BE2C (cell line): ENCODE measurements around the gene ROPN1. TPM values are rescaled to one million over a fixed set of nuclear protein-coding genes. Genes with fewer than 3 reads are reported as not detected.
"Not testable (repeated sequence)": the region's sequence is repeated elsewhere in the genome, so short reads cannot be mapped to it uniquely, and the experiment has no call there.

Experiments
- DNase-seq: peaks from one replicate; pipeline ENCODE4 v3.0.0-alpha.2; 2020
- H3K27me3 ChIP-seq: fragments of 250-450 bp; sonication (Bioruptor Pico); 2 replicates; pipeline ENCODE4 v1.5.1; 2020; ENCODE audit warnings: mild to moderate bottlenecking
- H3K36me3 ChIP-seq: fragments of 250-450 bp; sonication (Bioruptor Pico); 2 replicates; pipeline ENCODE4 v1.5.1; 2020; ENCODE audit warnings: mild to moderate bottlenecking
- H3K4me1 ChIP-seq: fragments of 250-450 bp; sonication (Bioruptor Pico); 2 replicates; pipeline ENCODE4 v1.5.1; 2020
- H3K4me3 ChIP-seq: 2 replicates; pipeline ENCODE4 v1.5.1; 2011; ENCODE audit warnings: low read depth, low read length
- H3K9me3 ChIP-seq: fragments of 250-450 bp; sonication (Bioruptor Pico); 2 replicates; pipeline ENCODE4 v1.5.1; 2020
- CTCF ChIP-seq: IDR thresholded peaks from 2 replicates; pipeline ENCODE4 v1.5.1; 2012; ENCODE audit warnings: mild to moderate bottlenecking, low read depth, low read length
- polyA plus RNA-seq: library from polyadenylated mRNA; unstranded; fragments of >200 nt; gene quantifications from one replicate; pipeline ENCODE4 v1.2.1, GENCODE V29; 2012; ENCODE audit warnings: low read depth, missing spikeins; ENCODE audit not compliant: insufficient read length, insufficient read depth

ROPN1 gene
- not detected for polyA plus RNA-seq

GRCh38 chr3:123991730-123992588, at the start of gene ROPN1:
Gene ROPN1 (minus strand): TSS chr3:123992124. CDS start chr3:123980481, 11,643 bp downstream.
- not testable (repeated sequence) for H3K27me3 ChIP-seq, H3K36me3 ChIP-seq, DNase-seq, H3K9me3 ChIP-seq, H3K4me3 ChIP-seq, H3K4me1 ChIP-seq

DNA sequence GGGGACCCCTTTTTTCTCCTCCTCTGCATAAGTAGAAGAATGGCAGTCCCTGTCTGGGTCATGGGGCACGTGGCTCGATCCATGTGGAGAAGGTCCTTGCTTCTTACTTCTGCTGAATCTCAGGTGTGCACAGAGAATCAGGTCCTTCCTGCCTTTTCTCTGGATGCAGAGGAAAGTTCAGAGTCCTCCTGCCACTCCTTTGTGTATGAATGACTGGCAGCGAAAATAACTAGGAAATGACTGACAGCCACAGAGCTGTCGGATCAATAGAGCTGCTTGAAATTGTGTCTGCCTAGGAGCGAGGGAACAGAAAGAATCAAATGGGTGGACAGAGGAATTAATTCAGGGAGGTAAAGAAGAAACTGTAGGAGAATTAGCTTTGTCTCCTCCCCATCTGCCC, 49.6 kb upstream of the ROPN1 start:
- TF ChIP-seq CTCF, result no peak
- Histone ChIP-seq H3K4me3 (no peak overlapping the region), H3K27me3 (no peaks in the 10 kb centered on the region), H3K36me3 (no peaks in the 10 kb centered on the region), H3K4me1 (peaks cover 36% of the 10 kb centered on the region), H3K9me3 (no peaks in the 10 kb centered on the region)
- no peak for DNase-seq

DNA sequence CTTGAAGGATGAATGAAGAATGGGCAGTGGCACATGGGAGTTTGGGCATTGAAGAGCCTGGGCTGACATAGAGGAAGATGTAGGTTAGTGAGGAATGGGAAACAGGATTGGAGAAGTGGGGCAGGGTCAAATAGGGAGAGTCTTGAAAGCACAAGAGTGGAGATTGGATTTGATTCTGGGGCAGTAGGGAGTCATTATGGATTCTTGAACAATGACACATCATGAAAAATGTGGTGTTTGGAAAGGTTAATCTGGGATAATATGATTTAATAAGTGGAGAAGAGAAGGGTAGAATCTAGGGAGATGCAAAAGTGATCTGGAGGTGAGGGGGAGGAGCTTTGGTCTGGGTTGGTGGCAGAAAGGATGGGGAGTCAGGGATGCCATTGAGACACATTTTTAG, 45.4 kb upstream of the ROPN1 start:
- no peaks in the 10 kb centered on the region for H3K36me3 ChIP-seq
- H3K27me3 ChIP-seq, result no peaks in the 10 kb centered on the region
- peaks cover 28% of the 10 kb centered on the region for H3K4me1 ChIP-seq
- DNase-seq, result no peak
- H3K4me3 ChIP-seq, result no peak overlapping the region
- no peak for TF ChIP-seq CTCF
- H3K9me3 ChIP-seq, result no peaks in the 10 kb centered on the region

- H3K4me3 ChIP-seq, H3K36me3 ChIP-seq, H3K27me3 ChIP-seq, H3K9me3 ChIP-seq, DNase-seq: not testable (repeated sequence)
- H3K4me1 ChIP-seq, result peaks cover 28% of the 10 kb centered on the region
Observed at GRCh38 chr3:124036214-124036613, 44.3 kb upstream of the ROPN1 start.

- H3K27me3 ChIP-seq, result no peaks in the 10 kb centered on the region
- no peak for TF ChIP-seq CTCF
- DNase-seq, result no peak
- no peaks in the 10 kb centered on the region for H3K9me3 ChIP-seq
- no peaks in the 10 kb centered on the region for H3K36me3 ChIP-seq
- no peak overlapping the region; the same call in 1 of the 2 replicates for H3K4me3 ChIP-seq
- H3K4me1 ChIP-seq, result peaks cover 23% of the 10 kb centered on the region
Observed at GRCh38 chr3:124035463-124036121, 43.7 kb upstream of the ROPN1 start.

- Histone ChIP-seq H3K9me3 (no peaks in the 10 kb centered on the region), H3K4me3 (peak overlapping the region; percentile 91), H3K4me1 (peaks cover 19% of the 10 kb centered on the region), H3K27me3 (no peaks in the 10 kb centered on the region), H3K36me3 (no peaks in the 10 kb centered on the region)
- no peak for DNase-seq
- TF ChIP-seq CTCF, result no peak
Observed at GRCh38 chr3:124034844-124035152, 42.9 kb upstream of the ROPN1 start.

DNA sequence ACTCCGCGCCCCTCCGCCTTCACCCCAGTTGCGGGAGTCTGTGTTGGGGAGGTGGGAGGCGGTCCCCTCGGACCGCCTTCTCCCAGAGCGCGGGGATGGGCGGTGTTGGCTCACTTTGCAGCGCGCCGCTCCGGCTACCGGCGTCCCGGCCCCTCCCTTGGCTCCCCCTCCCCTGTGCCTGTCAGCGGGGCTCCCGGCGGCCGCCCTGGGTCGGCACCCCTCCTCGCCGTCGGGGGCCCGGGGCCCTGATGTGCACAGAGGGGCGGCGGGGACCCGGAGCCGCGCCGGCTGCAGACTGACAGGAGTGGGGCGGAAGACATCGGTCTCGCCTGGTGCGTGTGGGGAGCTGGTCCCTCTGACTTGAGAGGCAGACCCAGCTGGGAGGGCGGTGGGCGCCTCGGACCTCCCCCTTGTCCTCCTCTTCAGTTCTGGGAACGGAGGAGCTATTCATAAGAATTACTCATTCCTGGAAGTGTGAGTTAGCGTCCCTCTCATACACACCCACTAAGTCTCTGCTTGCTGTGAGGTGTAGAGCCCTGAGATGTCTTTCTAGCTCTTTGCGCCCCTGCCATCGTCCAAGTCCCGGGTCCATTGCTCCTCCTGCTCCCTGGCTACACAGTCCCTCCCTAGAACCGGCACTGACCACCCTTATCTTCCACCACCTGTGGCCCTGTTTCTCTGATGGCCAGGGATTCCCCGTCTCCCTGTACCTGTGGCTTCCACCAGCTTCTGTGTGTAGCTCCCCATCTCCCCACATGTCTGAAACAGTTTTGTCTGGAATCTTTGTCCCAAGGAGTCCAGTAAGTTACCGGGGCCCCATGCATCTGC, 42.3 kb upstream of the ROPN1 start:
- Histone ChIP-seq H3K4me1 (peaks cover 19% of the 10 kb centered on the region), H3K4me3 (peak overlapping the region; percentile 91), H3K36me3 (no peaks in the 10 kb centered on the region), H3K9me3 (no peaks in the 10 kb centered on the region), H3K27me3 (no peaks in the 10 kb centered on the region)
- DNase-seq, result peak; percentile 39
- no peak for TF ChIP-seq CTCF
